DND-41 (cell line): ENCODE results near the gene TST.

Source experiments
- CTCF ChIP-seq: IDR thresholded peaks from 2 replicates; pipeline ENCODE4 v1.5.1; 2012; ENCODE audit warnings: borderline replicate concordance, low read length, moderate library complexity, mild to moderate bottlenecking; ENCODE audit not compliant: poor library complexity, severe bottlenecking; ENCODE audit errors: extremely low read depth
- EZH2 ChIP-seq: IDR thresholded peaks from 3 replicates; pipeline ENCODE4 v1.6.1; 2012; ENCODE audit warnings: borderline replicate concordance, low read depth, mild to moderate bottlenecking, moderate library complexity, low read length, inconsistent platforms; ENCODE audit not compliant: severe bottlenecking

- TF ChIP-seq CTCF (no peak), EZH2 (no peak)
These were observed 2.9 kb downstream of the TST start for GRCh38 chr22:37016134-37016910.
